K562 (cell line): ENCODE measurements around the gene ZNRD2. TPM values are rescaled to one million over a fixed set of nuclear protein-coding genes. Genes with fewer than 3 reads are reported as not detected.

Experiments
- BCL6 ChIP-seq: fragments of 250-450 bp; sonication (Bioruptor Pico); IDR thresholded peaks from 2 replicates; pipeline ENCODE4 v1.4.0; 2020
- NR2F6 ChIP-seq: fragments of 450-650 bp; formaldehyde crosslinking; IDR thresholded peaks from 2 replicates; pipeline ENCODE4 v1.4.0; 2020; ENCODE audit warnings: mild to moderate bottlenecking
- PRMT5 ChIP-seq: sonication (generic); formaldehyde crosslinking; IDR thresholded peaks from 2 replicates; pipeline ENCODE4 v1.5.0; 2020; ENCODE audit warnings: missing genetic modification reagents
- SREBF1 ChIP-seq: fragments of 150-350 bp; IDR thresholded peaks from 2 replicates; pipeline ENCODE4 v1.6.1; 2014; ENCODE audit warnings: antibody characterized with exemption, low read depth, low read length, borderline replicate concordance
- SREBF2 ChIP-seq: sonication (generic); formaldehyde crosslinking; IDR thresholded peaks from 2 replicates; pipeline ENCODE4 v1.4.0; 2020; ENCODE audit warnings: mild to moderate bottlenecking, missing genetic modification reagents
- TAF7 ChIP-seq: fragments of 450-650 bp; IDR thresholded peaks from 2 replicates; pipeline ENCODE4 v1.6.1; 2016; ENCODE audit warnings: missing genetic modification characterization, missing compliant biosample characterization
- ZBED1 ChIP-seq: IDR thresholded peaks from 2 replicates; pipeline ENCODE4 v1.6.1; 2014
- ZNF408 ChIP-seq: fragments of 250-450 bp; sonication (Bioruptor Pico); IDR thresholded peaks from 2 replicates; pipeline ENCODE4 v1.4.0; 2020; ENCODE audit warnings: low read depth, mild to moderate bottlenecking, moderate library complexity
- polyA plus RNA-seq, 8 experiments: library from polyadenylated mRNA; depleted of rRNA in 4 of 8; stranded (reverse) in 5 of 8; unstranded in 3 of 8; fragments of >200 nt; fragmentation: Nextera tagmentation in 2 of 8; fragmentation: Illumina TruSeq in 1 of 8; extraction: Ambion mirVana in 2 of 8; extraction: Trizol in 1 of 8; gene quantifications; 2 replicates each; pipeline versions ENCODE4 v1.2.1 to v1.2.3, GENCODE V29; 2011 to 2014; ENCODE audit warnings: inconsistent platforms in 1 of 8, missing spikeins in 1 of 8
- total RNA-seq, 7 experiments: library from RNA; depleted of rRNA in 6 of 7; stranded (reverse); fragments of >200 nt in 6 of 7; fragmentation: Illumina TruSeq in 2 of 7; extraction: Trizol in 2 of 7; gene quantifications; 2 replicates each; pipeline versions ENCODE4 v1.2.1 to v1.2.3, GENCODE V29; 2011 to 2021; ENCODE audit warnings: low replicate concordance in 1 of 7
- TF ChIP-seq, protein P1 (sequence below): fragments of 250-450 bp; sonication (Bioruptor Pico); IDR thresholded peaks from 2 replicates; pipeline ENCODE4 v1.4.0; 2020
- TF ChIP-seq, protein P2 (sequence below): fragments of 250-450 bp; sonication (Bioruptor Pico); IDR thresholded peaks from 2 replicates; pipeline ENCODE4 v1.5.0; 2020; ENCODE audit warnings: mild to moderate bottlenecking, borderline replicate concordance
- TF ChIP-seq, protein P3 (sequence below): fragments of 450-650 bp; IDR thresholded peaks from 2 replicates; pipeline ENCODE4 v1.6.1; 2014; ENCODE audit warnings: low read depth, mild to moderate bottlenecking, moderate library complexity, borderline replicate concordance
- TF ChIP-seq, protein P4 (sequence below): sonication (generic); formaldehyde crosslinking; IDR thresholded peaks from 2 replicates; pipeline ENCODE4 v1.8.0; 2023; ENCODE audit warnings: mild to moderate bottlenecking, missing genetic modification reagents
- TF ChIP-seq, protein P5 (sequence below): fragments of 150-350 bp; IDR thresholded peaks from 2 replicates; pipeline ENCODE4 v1.6.1; 2014; ENCODE audit warnings: low read depth, mild to moderate bottlenecking, low read length, borderline replicate concordance

The ZNRD2 gene
- total and polyA plus RNA-seq, 9 of the 15 experiments (the other 6 are each of a cell fraction or from before 2014, with no cell fraction given), result 13.4 to 129 (median 60.4) TPM

DNA sequence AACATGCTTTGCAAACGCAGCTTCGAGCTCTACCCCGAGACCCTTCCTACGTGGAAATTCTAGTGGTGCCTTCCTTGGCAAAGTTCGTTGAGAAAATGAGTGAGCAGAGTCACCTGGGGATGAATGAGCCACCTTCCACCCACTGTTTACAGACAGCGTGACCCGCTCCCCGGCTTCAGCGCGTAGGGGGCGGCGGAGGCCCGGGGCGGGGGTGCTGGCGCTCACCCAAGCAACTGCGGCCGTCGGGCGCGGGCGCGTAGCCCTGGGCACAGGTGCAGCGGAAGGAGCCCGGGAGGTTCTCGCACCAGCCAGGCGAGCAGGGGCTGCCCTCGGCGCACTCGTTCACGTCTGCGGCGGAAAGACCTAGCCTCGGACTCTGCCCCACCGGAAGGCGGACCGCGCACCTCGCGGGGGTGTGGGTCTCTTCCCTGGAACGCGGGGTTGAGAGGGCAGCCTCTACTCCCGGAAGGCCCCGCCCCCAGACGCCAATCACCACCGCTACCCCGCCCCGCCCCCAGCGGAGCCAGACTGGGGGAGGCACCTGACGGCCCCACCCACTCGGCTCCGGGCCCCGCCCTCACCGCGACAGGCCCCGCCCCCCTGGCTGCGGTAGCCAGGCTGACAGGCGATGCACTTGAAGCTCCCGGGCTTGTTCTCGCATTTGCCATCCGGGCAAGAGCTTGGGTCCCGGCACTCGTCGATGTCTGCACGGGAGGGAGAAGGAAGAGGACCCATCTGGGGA lies 23.9 kb upstream of the ZNRD2 start (continued):
- TF ChIP-seq, protein P1, sequence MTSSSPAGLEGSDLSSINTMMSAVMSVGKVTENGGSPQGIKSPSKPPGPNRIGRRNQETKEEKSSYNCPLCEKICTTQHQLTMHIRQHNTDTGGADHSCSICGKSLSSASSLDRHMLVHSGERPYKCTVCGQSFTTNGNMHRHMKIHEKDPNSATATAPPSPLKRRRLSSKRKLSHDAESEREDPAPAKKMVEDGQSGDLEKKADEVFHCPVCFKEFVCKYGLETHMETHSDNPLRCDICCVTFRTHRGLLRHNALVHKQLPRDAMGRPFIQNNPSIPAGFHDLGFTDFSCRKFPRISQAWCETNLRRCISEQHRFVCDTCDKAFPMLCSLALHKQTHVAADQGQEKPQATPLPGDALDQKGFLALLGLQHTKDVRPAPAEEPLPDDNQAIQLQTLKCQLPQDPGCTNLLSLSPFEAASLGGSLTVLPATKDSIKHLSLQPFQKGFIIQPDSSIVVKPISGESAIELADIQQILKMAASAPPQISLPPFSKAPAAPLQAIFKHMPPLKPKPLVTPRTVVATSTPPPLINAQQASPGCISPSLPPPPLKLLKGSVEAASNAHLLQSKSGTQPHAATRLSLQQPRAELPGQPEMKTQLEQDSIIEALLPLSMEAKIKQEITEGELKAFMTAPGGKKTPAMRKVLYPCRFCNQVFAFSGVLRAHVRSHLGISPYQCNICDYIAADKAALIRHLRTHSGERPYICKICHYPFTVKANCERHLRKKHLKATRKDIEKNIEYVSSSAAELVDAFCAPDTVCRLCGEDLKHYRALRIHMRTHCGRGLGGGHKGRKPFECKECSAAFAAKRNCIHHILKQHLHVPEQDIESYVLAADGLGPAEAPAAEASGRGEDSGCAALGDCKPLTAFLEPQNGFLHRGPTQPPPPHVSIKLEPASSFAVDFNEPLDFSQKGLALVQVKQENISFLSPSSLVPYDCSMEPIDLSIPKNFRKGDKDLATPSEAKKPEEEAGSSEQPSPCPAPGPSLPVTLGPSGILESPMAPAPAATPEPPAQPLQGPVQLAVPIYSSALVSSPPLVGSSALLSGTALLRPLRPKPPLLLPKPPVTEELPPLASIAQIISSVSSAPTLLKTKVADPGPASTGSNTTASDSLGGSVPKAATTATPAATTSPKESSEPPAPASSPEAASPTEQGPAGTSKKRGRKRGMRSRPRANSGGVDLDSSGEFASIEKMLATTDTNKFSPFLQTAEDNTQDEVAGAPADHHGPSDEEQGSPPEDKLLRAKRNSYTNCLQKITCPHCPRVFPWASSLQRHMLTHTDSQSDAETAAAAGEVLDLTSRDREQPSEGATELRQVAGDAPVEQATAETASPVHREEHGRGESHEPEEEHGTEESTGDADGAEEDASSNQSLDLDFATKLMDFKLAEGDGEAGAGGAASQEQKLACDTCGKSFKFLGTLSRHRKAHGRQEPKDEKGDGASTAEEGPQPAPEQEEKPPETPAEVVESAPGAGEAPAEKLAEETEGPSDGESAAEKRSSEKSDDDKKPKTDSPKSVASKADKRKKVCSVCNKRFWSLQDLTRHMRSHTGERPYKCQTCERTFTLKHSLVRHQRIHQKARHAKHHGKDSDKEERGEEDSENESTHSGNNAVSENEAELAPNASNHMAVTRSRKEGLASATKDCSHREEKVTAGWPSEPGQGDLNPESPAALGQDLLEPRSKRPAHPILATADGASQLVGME (CRISPR knock-in tag), result no peak
- TF ChIP-seq, protein P2, sequence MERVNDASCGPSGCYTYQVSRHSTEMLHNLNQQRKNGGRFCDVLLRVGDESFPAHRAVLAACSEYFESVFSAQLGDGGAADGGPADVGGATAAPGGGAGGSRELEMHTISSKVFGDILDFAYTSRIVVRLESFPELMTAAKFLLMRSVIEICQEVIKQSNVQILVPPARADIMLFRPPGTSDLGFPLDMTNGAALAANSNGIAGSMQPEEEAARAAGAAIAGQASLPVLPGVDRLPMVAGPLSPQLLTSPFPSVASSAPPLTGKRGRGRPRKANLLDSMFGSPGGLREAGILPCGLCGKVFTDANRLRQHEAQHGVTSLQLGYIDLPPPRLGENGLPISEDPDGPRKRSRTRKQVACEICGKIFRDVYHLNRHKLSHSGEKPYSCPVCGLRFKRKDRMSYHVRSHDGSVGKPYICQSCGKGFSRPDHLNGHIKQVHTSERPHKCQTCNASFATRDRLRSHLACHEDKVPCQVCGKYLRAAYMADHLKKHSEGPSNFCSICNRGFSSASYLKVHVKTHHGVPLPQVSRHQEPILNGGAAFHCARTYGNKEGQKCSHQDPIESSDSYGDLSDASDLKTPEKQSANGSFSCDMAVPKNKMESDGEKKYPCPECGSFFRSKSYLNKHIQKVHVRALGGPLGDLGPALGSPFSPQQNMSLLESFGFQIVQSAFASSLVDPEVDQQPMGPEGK, result no peak
- TF ChIP-seq ZNF408 (CRISPR knock-in tag), result no peak
- TF ChIP-seq, protein P3, sequence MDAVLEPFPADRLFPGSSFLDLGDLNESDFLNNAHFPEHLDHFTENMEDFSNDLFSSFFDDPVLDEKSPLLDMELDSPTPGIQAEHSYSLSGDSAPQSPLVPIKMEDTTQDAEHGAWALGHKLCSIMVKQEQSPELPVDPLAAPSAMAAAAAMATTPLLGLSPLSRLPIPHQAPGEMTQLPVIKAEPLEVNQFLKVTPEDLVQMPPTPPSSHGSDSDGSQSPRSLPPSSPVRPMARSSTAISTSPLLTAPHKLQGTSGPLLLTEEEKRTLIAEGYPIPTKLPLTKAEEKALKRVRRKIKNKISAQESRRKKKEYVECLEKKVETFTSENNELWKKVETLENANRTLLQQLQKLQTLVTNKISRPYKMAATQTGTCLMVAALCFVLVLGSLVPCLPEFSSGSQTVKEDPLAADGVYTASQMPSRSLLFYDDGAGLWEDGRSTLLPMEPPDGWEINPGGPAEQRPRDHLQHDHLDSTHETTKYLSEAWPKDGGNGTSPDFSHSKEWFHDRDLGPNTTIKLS, result no peak
- TF ChIP-seq PRMT5 (CRISPR knock-in tag), result no peak
- no peak for TF ChIP-seq SREBF1
- no peak for TF ChIP-seq TAF7 (tag)
- TF ChIP-seq, protein P4, sequence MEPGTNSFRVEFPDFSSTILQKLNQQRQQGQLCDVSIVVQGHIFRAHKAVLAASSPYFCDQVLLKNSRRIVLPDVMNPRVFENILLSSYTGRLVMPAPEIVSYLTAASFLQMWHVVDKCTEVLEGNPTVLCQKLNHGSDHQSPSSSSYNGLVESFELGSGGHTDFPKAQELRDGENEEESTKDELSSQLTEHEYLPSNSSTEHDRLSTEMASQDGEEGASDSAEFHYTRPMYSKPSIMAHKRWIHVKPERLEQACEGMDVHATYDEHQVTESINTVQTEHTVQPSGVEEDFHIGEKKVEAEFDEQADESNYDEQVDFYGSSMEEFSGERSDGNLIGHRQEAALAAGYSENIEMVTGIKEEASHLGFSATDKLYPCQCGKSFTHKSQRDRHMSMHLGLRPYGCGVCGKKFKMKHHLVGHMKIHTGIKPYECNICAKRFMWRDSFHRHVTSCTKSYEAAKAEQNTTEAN (CRISPR knock-in tag), result no peak
- TF ChIP-seq ZBED1, result no peak
- no peak for TF ChIP-seq BCL6 (CRISPR knock-in tag)
- no peak for TF ChIP-seq SREBF2 (CRISPR knock-in tag)
- TF ChIP-seq, protein P5, sequence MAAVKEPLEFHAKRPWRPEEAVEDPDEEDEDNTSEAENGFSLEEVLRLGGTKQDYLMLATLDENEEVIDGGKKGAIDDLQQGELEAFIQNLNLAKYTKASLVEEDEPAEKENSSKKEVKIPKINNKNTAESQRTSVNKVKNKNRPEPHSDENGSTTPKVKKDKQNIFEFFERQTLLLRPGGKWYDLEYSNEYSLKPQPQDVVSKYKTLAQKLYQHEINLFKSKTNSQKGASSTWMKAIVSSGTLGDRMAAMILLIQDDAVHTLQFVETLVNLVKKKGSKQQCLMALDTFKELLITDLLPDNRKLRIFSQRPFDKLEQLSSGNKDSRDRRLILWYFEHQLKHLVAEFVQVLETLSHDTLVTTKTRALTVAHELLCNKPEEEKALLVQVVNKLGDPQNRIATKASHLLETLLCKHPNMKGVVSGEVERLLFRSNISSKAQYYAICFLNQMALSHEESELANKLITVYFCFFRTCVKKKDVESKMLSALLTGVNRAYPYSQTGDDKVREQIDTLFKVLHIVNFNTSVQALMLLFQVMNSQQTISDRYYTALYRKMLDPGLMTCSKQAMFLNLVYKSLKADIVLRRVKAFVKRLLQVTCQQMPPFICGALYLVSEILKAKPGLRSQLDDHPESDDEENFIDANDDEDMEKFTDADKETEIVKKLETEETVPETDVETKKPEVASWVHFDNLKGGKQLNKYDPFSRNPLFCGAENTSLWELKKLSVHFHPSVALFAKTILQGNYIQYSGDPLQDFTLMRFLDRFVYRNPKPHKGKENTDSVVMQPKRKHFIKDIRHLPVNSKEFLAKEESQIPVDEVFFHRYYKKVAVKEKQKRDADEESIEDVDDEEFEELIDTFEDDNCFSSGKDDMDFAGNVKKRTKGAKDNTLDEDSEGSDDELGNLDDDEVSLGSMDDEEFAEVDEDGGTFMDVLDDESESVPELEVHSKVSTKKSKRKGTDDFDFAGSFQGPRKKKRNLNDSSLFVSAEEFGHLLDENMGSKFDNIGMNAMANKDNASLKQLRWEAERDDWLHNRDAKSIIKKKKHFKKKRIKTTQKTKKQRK, result no peak
- TF ChIP-seq NR2F6, result no peak
